ENCODE results near the gene TGIF1.

Gene TGIF1

GRCh38 chr18:3472681-3473544 is 22.9 kb downstream of the TGIF1 start:
- DNase-seq (ENCODE audit: low read depth), result no peak
- no peak overlapping the region for H3K4me3 ChIP-seq (ENCODE audit: low read depth, low read length)
- TF ChIP-seq, protein P1, sequence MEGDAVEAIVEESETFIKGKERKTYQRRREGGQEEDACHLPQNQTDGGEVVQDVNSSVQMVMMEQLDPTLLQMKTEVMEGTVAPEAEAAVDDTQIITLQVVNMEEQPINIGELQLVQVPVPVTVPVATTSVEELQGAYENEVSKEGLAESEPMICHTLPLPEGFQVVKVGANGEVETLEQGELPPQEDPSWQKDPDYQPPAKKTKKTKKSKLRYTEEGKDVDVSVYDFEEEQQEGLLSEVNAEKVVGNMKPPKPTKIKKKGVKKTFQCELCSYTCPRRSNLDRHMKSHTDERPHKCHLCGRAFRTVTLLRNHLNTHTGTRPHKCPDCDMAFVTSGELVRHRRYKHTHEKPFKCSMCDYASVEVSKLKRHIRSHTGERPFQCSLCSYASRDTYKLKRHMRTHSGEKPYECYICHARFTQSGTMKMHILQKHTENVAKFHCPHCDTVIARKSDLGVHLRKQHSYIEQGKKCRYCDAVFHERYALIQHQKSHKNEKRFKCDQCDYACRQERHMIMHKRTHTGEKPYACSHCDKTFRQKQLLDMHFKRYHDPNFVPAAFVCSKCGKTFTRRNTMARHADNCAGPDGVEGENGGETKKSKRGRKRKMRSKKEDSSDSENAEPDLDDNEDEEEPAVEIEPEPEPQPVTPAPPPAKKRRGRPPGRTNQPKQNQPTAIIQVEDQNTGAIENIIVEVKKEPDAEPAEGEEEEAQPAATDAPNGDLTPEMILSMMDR (IDR thresholded peaks at IDR 0.05; ENCODE audit: control insufficient read depth, extremely low read depth, insufficient read depth), result no peak

DNA sequence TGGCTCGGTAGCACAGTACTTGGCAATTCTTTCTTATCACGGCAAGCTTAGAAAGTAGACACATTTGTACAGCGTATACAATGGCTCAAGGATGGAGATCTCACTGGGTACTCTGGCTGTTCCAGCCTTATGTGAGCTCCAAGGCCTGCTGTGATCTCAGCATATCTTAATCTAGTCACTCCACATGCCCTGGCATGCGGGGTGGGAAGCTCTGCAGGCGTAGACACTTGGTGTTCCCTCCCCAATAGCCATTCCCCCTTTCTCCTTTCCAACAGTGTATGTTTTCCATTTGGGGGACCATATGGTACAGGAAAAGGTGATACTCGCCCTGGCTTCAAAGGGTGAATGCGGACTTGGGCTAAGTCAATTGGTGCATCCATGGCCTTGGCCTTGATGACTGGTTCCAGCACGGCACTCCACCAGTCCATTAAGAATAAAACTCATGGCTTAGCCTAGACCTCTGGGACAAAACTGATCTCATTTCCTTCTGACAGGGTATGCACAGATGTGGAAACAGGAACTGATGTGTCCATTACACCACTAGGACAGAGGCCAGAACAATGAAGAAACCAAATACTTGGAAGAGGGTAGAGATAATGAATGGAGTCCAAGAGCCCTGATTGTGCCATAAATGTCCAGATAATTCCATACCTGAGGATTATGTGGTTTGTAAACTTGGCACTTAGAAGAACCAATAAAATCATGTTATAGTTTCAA is 28.4 kb downstream of the TGIF1 start:
- DNase-seq (ENCODE audit: low read depth), result no peak
- TF ChIP-seq, protein P1 (IDR thresholded peaks at IDR 0.05; ENCODE audit: control insufficient read depth, extremely low read depth, insufficient read depth), result no peak

GRCh38 chr18:3479978-3480509 is 30.1 kb downstream of the TGIF1 start:
- TF ChIP-seq, protein P1 (IDR thresholded peaks at IDR 0.05; ENCODE audit: control insufficient read depth, extremely low read depth, insufficient read depth), result no peak
- H3K4me3 ChIP-seq (ENCODE audit: low read depth, low read length), result no peak overlapping the region
- DNase-seq (ENCODE audit: low read depth), result no peak

More for the DNA sequence above, 28.4 kb downstream of the TGIF1 start:
- H3K4me3 ChIP-seq (ENCODE audit: low read depth, low read length), result no peak overlapping the region

- no peak overlapping the region for H3K4me3 ChIP-seq (ENCODE audit: low read depth, low read length)
- TF ChIP-seq, protein P1 (IDR thresholded peaks at IDR 0.05; ENCODE audit: control insufficient read depth, extremely low read depth, insufficient read depth), result no peak
- no peak for DNase-seq (ENCODE audit: low read depth)
Measured at GRCh38 chr18:3480827-3481573, 31.0 kb downstream of the TGIF1 start.

- no peak for DNase-seq (ENCODE audit: low read depth)
- TF ChIP-seq, protein P1 (IDR thresholded peaks at IDR 0.05; ENCODE audit: control insufficient read depth, extremely low read depth, insufficient read depth), result peak; percentile 40
- H3K4me3 ChIP-seq (ENCODE audit: low read depth, low read length), result no peak overlapping the region
Measured at GRCh38 chr18:3481696-3482210, 31.8 kb downstream of the TGIF1 start.

- H3K4me3 ChIP-seq (ENCODE audit: low read depth, low read length), result no peak overlapping the region
Measured at GRCh38 chr18:3482258-3482657, 32.3 kb downstream of the TGIF1 start.

More at GRCh38 chr18:3482258-3482657, 32.3 kb downstream of the TGIF1 start:
- no peak for DNase-seq (ENCODE audit: low read depth)
- TF ChIP-seq, protein P1 (IDR thresholded peaks at IDR 0.05; ENCODE audit: control insufficient read depth, extremely low read depth, insufficient read depth), result no peak

Measured in LNCaP clone FGC (cell line).